Measurements from ENCODE around the gene ITGB5. TPM values are rescaled to one million over a fixed set of nuclear protein-coding genes. Genes with fewer than 3 reads are reported as not detected.

ITGB5 gene
- total and polyA plus RNA-seq, 2 donors (not counting 1 experiment from before 2014, with no cell fraction given), result 99.7 to 196 TPM

GRCh38 chr3:124761935-124762660 lies 125.1 kb downstream of the ITGB5 start:
- H2AFZ ChIP-seq (ENCODE audit: low read length), result no peak overlapping the region
- H3K4me1 ChIP-seq (ENCODE audit: control insufficient read depth, extremely low read depth, insufficient read depth, low read length), result peaks cover 11% of the 10 kb centered on the region
- H3K4me3 ChIP-seq (replicated peaks in 1 of 4; ENCODE audit: control extremely low read depth in 1 of 4, insufficient read depth in 1 of 4, low read depth in 3 of 4, low read length in 4 of 4), result no peak overlapping the region
- no peak overlapping the region for H3K9ac ChIP-seq (ENCODE audit: insufficient read depth, low read length)
- no peaks in the 10 kb centered on the region for H3K9me3 ChIP-seq (ENCODE audit: control insufficient read depth, insufficient read depth, low read depth, low read length)
- H3K27ac ChIP-seq (ENCODE audit: insufficient read depth, low read length), result no peak overlapping the region
- no peak for TF ChIP-seq CTCF (conservative IDR thresholded peaks at IDR 0.05 in 1 of 2, IDR thresholded peaks at IDR 0.05 in 1 of 2; ENCODE audit: low read depth in 1 of 2, low read length in 2 of 2)
- TF ChIP-seq EZH2 (IDR thresholded peaks at IDR 0.05; ENCODE audit: low read length, missing control alignments), result no peak
- H3K36me3 ChIP-seq (ENCODE audit: control insufficient read depth, insufficient read depth, low read length), result peaks cover 6% of the 10 kb centered on the region
- no peaks in the 10 kb centered on the region for H4K20me1 ChIP-seq (ENCODE audit: control insufficient read depth, extremely low read depth, insufficient read depth, low read length)
- H3K4me2 ChIP-seq (ENCODE audit: extremely low read depth, insufficient read depth, low read length), result no peak overlapping the region
- no peaks in the 10 kb centered on the region for H3K27me3 ChIP-seq (ENCODE audit: control insufficient read depth, insufficient read depth, low read length)
- no peaks in the 10 kb centered on the region for H3K79me2 ChIP-seq (ENCODE audit: control insufficient read depth, insufficient read depth, low read length)
- DNase-seq (ENCODE audit: low read depth in 2 of 2), result no peak

- Histone ChIP-seq H3K36me3 (ENCODE audit: control insufficient read depth, insufficient read depth, low read length) (peaks cover 6% of the 10 kb centered on the region), H3K79me2 (ENCODE audit: control insufficient read depth, insufficient read depth, low read length) (no peaks in the 10 kb centered on the region), H3K27ac (ENCODE audit: insufficient read depth, low read length) (peak overlapping the region; percentile 23), H3K4me2 (ENCODE audit: extremely low read depth, insufficient read depth, low read length) (peak overlapping the region; percentile 29), H3K4me1 (ENCODE audit: control insufficient read depth, extremely low read depth, insufficient read depth, low read length) (peaks cover 11% of the 10 kb centered on the region), H3K4me3 (replicated peaks in 1 of 4; ENCODE audit: control extremely low read depth in 1 of 4, insufficient read depth in 1 of 4, low read depth in 3 of 4, low read length in 4 of 4) (no peak overlapping the region), H3K9ac (ENCODE audit: insufficient read depth, low read length) (no peak overlapping the region), H3K27me3 (ENCODE audit: control insufficient read depth, insufficient read depth, low read length) (no peaks in the 10 kb centered on the region), H4K20me1 (ENCODE audit: control insufficient read depth, extremely low read depth, insufficient read depth, low read length) (no peaks in the 10 kb centered on the region), H2AFZ (ENCODE audit: low read length) (no peak overlapping the region), H3K9me3 (ENCODE audit: control insufficient read depth, insufficient read depth, low read depth, low read length) (no peaks in the 10 kb centered on the region)
- no peak for TF ChIP-seq EZH2 (IDR thresholded peaks at IDR 0.05; ENCODE audit: low read length, missing control alignments)
- peak; percentile 94 to 97 for TF ChIP-seq CTCF (conservative IDR thresholded peaks at IDR 0.05 in 1 of 2, IDR thresholded peaks at IDR 0.05 in 1 of 2; ENCODE audit: low read depth in 1 of 2, low read length in 2 of 2)
- DNase-seq (ENCODE audit: low read depth in 2 of 2), result peak; percentile 87 to 88
Observed at GRCh38 chr3:124761250-124761796, 125.8 kb downstream of the ITGB5 start.

GRCh38 chr3:124760601-124761000 lies 126.6 kb downstream of the ITGB5 start:
- Histone ChIP-seq H3K4me2 (ENCODE audit: extremely low read depth, insufficient read depth, low read length) (no peak overlapping the region), H3K9ac (ENCODE audit: insufficient read depth, low read length) (no peak overlapping the region), H3K27me3 (ENCODE audit: control insufficient read depth, insufficient read depth, low read length) (no peaks in the 10 kb centered on the region), H3K4me3 (replicated peaks in 1 of 4; ENCODE audit: control extremely low read depth in 1 of 4, insufficient read depth in 1 of 4, low read depth in 3 of 4, low read length in 4 of 4) (no peak overlapping the region), H3K36me3 (ENCODE audit: control insufficient read depth, insufficient read depth, low read length) (peaks cover 6% of the 10 kb centered on the region), H2AFZ (ENCODE audit: low read length) (no peak overlapping the region), H3K79me2 (ENCODE audit: control insufficient read depth, insufficient read depth, low read length) (no peaks in the 10 kb centered on the region), H3K4me1 (ENCODE audit: control insufficient read depth, extremely low read depth, insufficient read depth, low read length) (peaks cover 11% of the 10 kb centered on the region), H4K20me1 (ENCODE audit: control insufficient read depth, extremely low read depth, insufficient read depth, low read length) (no peaks in the 10 kb centered on the region), H3K9me3 (ENCODE audit: control insufficient read depth, insufficient read depth, low read depth, low read length) (no peaks in the 10 kb centered on the region), H3K27ac (ENCODE audit: insufficient read depth, low read length) (no peak overlapping the region)
- TF ChIP-seq CTCF (conservative IDR thresholded peaks at IDR 0.05 in 1 of 2, IDR thresholded peaks at IDR 0.05 in 1 of 2; ENCODE audit: low read depth in 1 of 2, low read length in 2 of 2), result no peak
- no peak for TF ChIP-seq EZH2 (IDR thresholded peaks at IDR 0.05; ENCODE audit: low read length, missing control alignments)
- peak; percentile 61 to 63 for DNase-seq (ENCODE audit: low read depth in 2 of 2)

Measured in fibroblast of lung (primary cell).